Neutrophil (primary cell): Measurements from ENCODE around the gene LMNTD1.

ENCODE experiments used
- H3K27ac ChIP-seq: fragments of 200-600 bp; sonication (generic); 2 replicates; pipeline ENCODE4 v1.5.1; 2016; ENCODE audit warnings: mild to moderate bottlenecking, moderate library complexity
- H3K27me3 ChIP-seq: fragments of 200-600 bp; sonication (generic); 2 replicates; pipeline ENCODE4 v1.6.0; 2016; ENCODE audit warnings: mild to moderate bottlenecking
- H3K36me3 ChIP-seq: fragments of 200-600 bp; sonication (generic); 2 replicates; pipeline ENCODE4 v1.5.1; 2017
- H3K4me1 ChIP-seq, 2 experiments: fragments of 200-600 bp in 1 of 2; sonication (generic) in 1 of 2; 1 replicate in 1 of 2; 2 replicates in 1 of 2; pipeline versions ENCODE4 v1.5.1 to v1.6.1; 2013 to 2016; ENCODE audit warnings: low read depth in 1 of 2, low read length in 1 of 2, mild to moderate bottlenecking in 1 of 2, moderate library complexity in 1 of 2; ENCODE audit not compliant: control insufficient read depth in 1 of 2, insufficient read depth in 1 of 2
- H3K4me3 ChIP-seq, 2 experiments: fragments of 200-600 bp in 1 of 2; sonication (generic) in 1 of 2; 1 replicate in 1 of 2; 2 replicates in 1 of 2; pipeline ENCODE4 v1.5.1; 2013 to 2016; ENCODE audit warnings: low read depth in 1 of 2, low read length in 1 of 2, mild to moderate bottlenecking in 1 of 2, moderate library complexity in 1 of 2
- H3K9me3 ChIP-seq: fragments of 200-600 bp; sonication (generic); 2 replicates; pipeline ENCODE4 v1.5.1; 2016
- TF ChIP-seq, protein P1 (sequence below): fragments of 200-600 bp; sonication (generic); IDR thresholded peaks from 2 replicates; pipeline ENCODE4 v1.5.1; 2016; ENCODE audit warnings: antibody characterized with exemption

Gene LMNTD1

DNA sequence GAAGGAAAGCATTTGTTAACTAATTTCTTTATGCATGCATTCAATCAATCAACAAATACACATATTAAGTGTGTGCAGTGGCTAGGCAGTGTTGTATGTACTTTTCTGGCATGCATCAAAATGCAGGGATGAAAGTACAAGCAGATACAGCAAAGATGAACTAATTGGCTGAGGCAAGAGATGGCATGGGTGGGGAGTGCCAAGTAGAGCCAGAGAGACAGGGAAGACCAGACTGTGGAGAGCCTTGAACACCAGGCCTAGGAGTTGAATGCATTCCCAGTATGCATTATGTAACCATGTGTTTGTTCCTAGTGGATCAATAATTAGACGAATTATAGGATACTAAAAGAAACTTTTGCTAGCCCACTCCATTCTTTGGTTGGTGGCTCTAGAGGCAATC lies 17.3 kb upstream of the LMNTD1 start:
- H3K27me3 ChIP-seq = no peaks in the 10 kb centered on the region
- no peak overlapping the region for H3K4me3 ChIP-seq
- no peak overlapping the region for H3K27ac ChIP-seq
- no peaks in the 10 kb centered on the region for H3K9me3 ChIP-seq
- no peaks in the 10 kb centered on the region for H3K36me3 ChIP-seq
- H3K4me1 ChIP-seq = no peaks in the 10 kb centered on the region
- TF ChIP-seq, protein P1, sequence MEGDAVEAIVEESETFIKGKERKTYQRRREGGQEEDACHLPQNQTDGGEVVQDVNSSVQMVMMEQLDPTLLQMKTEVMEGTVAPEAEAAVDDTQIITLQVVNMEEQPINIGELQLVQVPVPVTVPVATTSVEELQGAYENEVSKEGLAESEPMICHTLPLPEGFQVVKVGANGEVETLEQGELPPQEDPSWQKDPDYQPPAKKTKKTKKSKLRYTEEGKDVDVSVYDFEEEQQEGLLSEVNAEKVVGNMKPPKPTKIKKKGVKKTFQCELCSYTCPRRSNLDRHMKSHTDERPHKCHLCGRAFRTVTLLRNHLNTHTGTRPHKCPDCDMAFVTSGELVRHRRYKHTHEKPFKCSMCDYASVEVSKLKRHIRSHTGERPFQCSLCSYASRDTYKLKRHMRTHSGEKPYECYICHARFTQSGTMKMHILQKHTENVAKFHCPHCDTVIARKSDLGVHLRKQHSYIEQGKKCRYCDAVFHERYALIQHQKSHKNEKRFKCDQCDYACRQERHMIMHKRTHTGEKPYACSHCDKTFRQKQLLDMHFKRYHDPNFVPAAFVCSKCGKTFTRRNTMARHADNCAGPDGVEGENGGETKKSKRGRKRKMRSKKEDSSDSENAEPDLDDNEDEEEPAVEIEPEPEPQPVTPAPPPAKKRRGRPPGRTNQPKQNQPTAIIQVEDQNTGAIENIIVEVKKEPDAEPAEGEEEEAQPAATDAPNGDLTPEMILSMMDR = no peak

GRCh38 chr12:25566202-25566949 lies 13.3 kb upstream of the LMNTD1 start:
- no peaks in the 10 kb centered on the region for H3K36me3 ChIP-seq
- no peak overlapping the region for H3K27ac ChIP-seq
- no peaks in the 10 kb centered on the region for H3K9me3 ChIP-seq
- no peak overlapping the region for H3K4me3 ChIP-seq
- TF ChIP-seq, protein P1 = no peak
- no peaks in the 10 kb centered on the region for H3K4me1 ChIP-seq
- H3K27me3 ChIP-seq = no peaks in the 10 kb centered on the region

DNA sequence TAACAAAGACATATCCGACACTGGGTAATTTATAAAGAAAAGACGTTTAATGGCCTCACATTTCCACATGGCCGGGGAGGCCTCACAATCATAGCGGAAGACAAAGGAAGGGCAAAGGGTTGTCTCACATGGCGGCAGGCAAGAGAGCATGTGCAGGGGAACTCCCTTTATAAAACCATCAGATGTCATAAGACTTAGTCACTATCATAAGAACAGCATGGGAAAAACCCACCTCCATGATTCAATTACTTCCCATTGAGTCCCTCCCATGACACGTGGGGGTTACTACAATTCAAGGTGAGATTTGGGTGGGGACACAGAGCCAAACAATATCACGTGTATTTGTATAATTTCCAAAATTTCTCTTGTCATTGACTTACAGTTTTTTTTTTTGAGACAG lies 5.5 kb upstream of the LMNTD1 start:
- Histone ChIP-seq H3K27ac (no peak overlapping the region), H3K36me3 (no peaks in the 10 kb centered on the region), H3K4me1 (peaks cover 8 to 9% of the 10 kb centered on the region in 2 experiments), H3K9me3 (no peaks in the 10 kb centered on the region), H3K27me3 (peaks cover 18% of the 10 kb centered on the region), H3K4me3 (no peak overlapping the region)
- TF ChIP-seq, protein P1 = no peak

DNA sequence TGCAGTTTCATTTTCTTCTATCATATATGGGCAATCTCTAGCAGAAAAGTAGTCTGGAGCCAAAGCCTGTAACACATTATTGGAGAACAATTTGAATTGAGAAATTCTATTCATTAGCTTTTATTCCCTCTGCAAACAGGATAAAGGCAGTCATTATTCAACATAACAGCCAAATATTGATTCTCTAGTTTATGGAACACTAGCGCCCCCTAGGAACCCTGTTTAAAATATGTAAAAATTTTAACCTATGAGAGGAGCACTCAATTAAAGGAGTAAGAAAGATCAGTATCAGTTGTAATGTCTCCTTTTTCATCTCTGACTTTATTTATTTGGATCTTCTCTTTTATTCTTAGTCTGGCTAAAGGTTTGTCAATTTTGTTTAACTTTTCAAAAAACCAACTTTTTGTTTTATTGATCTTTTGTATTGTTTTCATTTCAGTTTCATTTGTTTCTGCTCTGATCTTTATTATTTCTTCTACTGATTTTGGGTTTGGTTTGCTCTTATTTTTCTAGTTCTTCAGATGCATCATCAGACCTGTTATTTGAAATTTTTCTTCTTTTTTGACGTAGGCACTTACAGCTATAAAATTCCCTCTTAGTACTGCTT lies 4.8 kb upstream of the LMNTD1 start:
- Histone ChIP-seq H3K36me3 (no peaks in the 10 kb centered on the region), H3K9me3 (no peaks in the 10 kb centered on the region)

GRCh38 chr12:25556153-25556552 lies 3.1 kb upstream of the LMNTD1 start:
- H3K27me3 ChIP-seq = peaks cover 18% of the 10 kb centered on the region
- H3K4me1 ChIP-seq = peaks cover 8 to 9% of the 10 kb centered on the region in 2 experiments
- H3K4me3 ChIP-seq = no peak overlapping the region
- H3K9me3 ChIP-seq = no peaks in the 10 kb centered on the region
- no peaks in the 10 kb centered on the region for H3K36me3 ChIP-seq
- TF ChIP-seq, protein P1 = no peak
- no peak overlapping the region for H3K27ac ChIP-seq

More for the DNA sequence above, 4.8 kb upstream of the LMNTD1 start:
- TF ChIP-seq, protein P1 = no peak
- peaks cover 18% of the 10 kb centered on the region for H3K27me3 ChIP-seq
- H3K4me1 ChIP-seq = peaks cover 8 to 9% of the 10 kb centered on the region in 2 experiments
- no peak overlapping the region for H3K27ac ChIP-seq
- H3K4me3 ChIP-seq = no peak overlapping the region
